H1 (cell line): ENCODE data around the gene TLE1. TPM values are rescaled to one million over a fixed set of nuclear protein-coding genes. Genes with fewer than 3 reads are reported as not detected.

Experiments used
- CTCF ChIA-PET: fragments of 300-600 bp; sonication (Branson Sonifier 250); formaldehyde crosslinking; loops from one replicate; lab custom pipeline; 2021; ENCODE audit not compliant: partially characterized antibody; lab: Charles Lee
- POLR2A ChIA-PET: fragments of 300-600 bp; sonication (Branson Sonifier 250); formaldehyde crosslinking; loops from one replicate; lab custom pipeline; 2021; ENCODE audit warnings: inconsistent platforms; ENCODE audit not compliant: partially characterized antibody; lab: Charles Lee
- DNase-seq, 2 experiments: peaks; one replicate each; pipeline versions ENCODE4 v3.0.0 to v3.0.0-alpha.2; 2010 to 2022; ENCODE audit warnings: low spot score in 2 of 2, low read depth in 1 of 2, mixed read lengths in 1 of 2
- FAIRE-seq: peaks from 2 replicates; lab custom pipeline; 2011; peaks lifted over from hg19 to GRCh38; lab: Jason Lieb, UNC
- H2AFZ ChIP-seq: 2 replicates; pipeline ENCODE4 v1.8.1; 2012; ENCODE audit warnings: low read length, inconsistent platforms
- H2AK5ac ChIP-seq: 2 replicates; pipeline ENCODE4 v1.6.1; 2013; ENCODE audit warnings: low read depth, low read length
- H2BK120ac ChIP-seq: replicated peaks from 2 replicates; pipeline ENCODE3; 2013; ENCODE audit warnings: low read depth, low read length, inconsistent platforms
- H2BK12ac ChIP-seq: 2 replicates; pipeline ENCODE4 v1.6.1; 2013; ENCODE audit warnings: low read depth, low read length
- H2BK15ac ChIP-seq: 2 replicates; pipeline ENCODE4 v1.6.1; 2013; ENCODE audit warnings: low read length
- H2BK20ac ChIP-seq: 2 replicates; pipeline ENCODE4 v1.6.1; 2013; ENCODE audit warnings: low read length
- H2BK5ac ChIP-seq: 2 replicates; pipeline ENCODE4 v1.6.1; 2013; ENCODE audit warnings: low read depth, low read length
- H3K14ac ChIP-seq: 2 replicates; pipeline ENCODE4 v1.6.1; 2013; ENCODE audit warnings: inconsistent platforms; ENCODE audit not compliant: insufficient read length
- H3K18ac ChIP-seq: 2 replicates; pipeline ENCODE4 v1.6.1; 2013; ENCODE audit warnings: low read length; ENCODE audit errors: extremely low read depth
- H3K23ac ChIP-seq: 2 replicates; pipeline ENCODE4 v1.6.1; 2013; ENCODE audit warnings: inconsistent platforms; ENCODE audit not compliant: insufficient read length
- H3K23me2 ChIP-seq: 2 replicates; pipeline ENCODE4 v1.6.1; 2013; ENCODE audit warnings: low read depth, low read length
- H3K27ac ChIP-seq: 2 replicates; pipeline ENCODE4 v1.6.1; 2011; ENCODE audit warnings: low read depth, low read length, inconsistent platforms
- H3K27me3 ChIP-seq, 4 experiments: replicated peaks in 1 of 4; 1 replicate in 1 of 4; 2 replicates in 3 of 4; pipeline versions ENCODE4 v1.6.1 to v1.8.1; 2011 to 2013; ENCODE audit warnings: low read length in 3 of 4, mild to moderate bottlenecking in 3 of 4, inconsistent platforms in 2 of 4, mixed read lengths in 2 of 4, moderate library complexity in 1 of 4; ENCODE audit not compliant: control insufficient read depth in 3 of 4, insufficient read depth in 3 of 4; ENCODE audit errors: extremely low read depth in 1 of 4
- H3K36me3 ChIP-seq, 4 experiments: 2 replicates each; pipeline versions ENCODE4 v1.6.1 to v1.8.1; 2011 to 2013; ENCODE audit warnings: mild to moderate bottlenecking in 4 of 4, low read length in 3 of 4, moderate library complexity in 2 of 4, control low read depth in 1 of 4, inconsistent platforms in 1 of 4; ENCODE audit not compliant: insufficient read depth in 4 of 4, control insufficient read depth in 2 of 4
- H3K4ac ChIP-seq: replicated peaks from 2 replicates; pipeline ENCODE3; 2013; ENCODE audit warnings: low read length, low read depth, mixed read lengths, inconsistent platforms; ENCODE audit not compliant: insufficient read length
- H3K4me1 ChIP-seq, 4 experiments: replicated peaks in 1 of 4; 1 replicate in 1 of 4; 2 replicates in 3 of 4; pipeline versions ENCODE4 v1.6.1 to v1.8.1; 2011 to 2013; ENCODE audit warnings: low read length in 3 of 4, inconsistent platforms in 2 of 4, mixed read lengths in 1 of 4; ENCODE audit not compliant: insufficient read depth in 4 of 4, control insufficient read depth in 3 of 4
- H3K4me2 ChIP-seq, 2 experiments: 2 replicates each; pipeline versions ENCODE4 v1.6.1 to v1.8.1; 2011 to 2013; ENCODE audit warnings: low read depth in 2 of 2, low read length in 2 of 2, control low read depth in 1 of 2, inconsistent platforms in 1 of 2, mild to moderate bottlenecking in 1 of 2; ENCODE audit not compliant: insufficient read depth in 1 of 2
- H3K4me3 ChIP-seq, 4 experiments: fragments of 200-600, 300-600 bp in 1 of 4; sonication (generic), shearing (Covaris generic), sonication (Bioruptor Twin) in 1 of 4; 2 replicates each; pipeline versions ENCODE4 v1.5.1 to v1.8.1; 2011 to 2016; ENCODE audit warnings: low read length in 4 of 4, low read depth in 3 of 4, control low read depth in 2 of 4, inconsistent platforms in 2 of 4, mild to moderate bottlenecking in 2 of 4, mixed read lengths in 1 of 4, moderate library complexity in 1 of 4; ENCODE audit not compliant: insufficient read depth in 2 of 4; ENCODE audit errors: extremely low read depth in 1 of 4
- H3K56ac ChIP-seq: replicated peaks from 2 replicates; pipeline ENCODE3; 2013; ENCODE audit warnings: low read depth, mild to moderate bottlenecking, mixed read lengths, low read length, inconsistent platforms; ENCODE audit not compliant: insufficient read length
- H3K79me1 ChIP-seq: 2 replicates; pipeline ENCODE4 v1.6.1; 2013; ENCODE audit warnings: low read depth, low read length, control low read depth
- H3K79me2 ChIP-seq, 2 experiments: 2 replicates each; pipeline versions ENCODE4 v1.6.1 to v1.8.1; 2012 to 2013; ENCODE audit warnings: low read length in 2 of 2, mild to moderate bottlenecking in 2 of 2, inconsistent platforms in 1 of 2; ENCODE audit not compliant: insufficient read depth in 2 of 2, control insufficient read depth in 1 of 2
- H3K9ac ChIP-seq, 4 experiments: replicated peaks in 1 of 4; 1 replicate in 1 of 4; 2 replicates in 3 of 4; pipeline versions ENCODE4 v1.6.1 to v1.8.1; 2011 to 2013; ENCODE audit warnings: low read depth in 3 of 4, low read length in 3 of 4, control low read depth in 2 of 4, mild to moderate bottlenecking in 2 of 4, moderate library complexity in 2 of 4, inconsistent platforms in 1 of 4; ENCODE audit errors: extremely low read depth in 1 of 4
- H3K9me3 ChIP-seq, 2 experiments: 2 replicates each; pipeline versions ENCODE4 v1.6.1 to v1.8.1; 2012 to 2013; ENCODE audit warnings: mild to moderate bottlenecking in 2 of 2, moderate library complexity in 2 of 2, control low read depth in 1 of 2, inconsistent platforms in 1 of 2, low read depth in 1 of 2, low read length in 1 of 2, mixed read lengths in 1 of 2; ENCODE audit not compliant: insufficient read depth in 2 of 2
- H4K20me1 ChIP-seq, 2 experiments: replicated peaks in 1 of 2; 2 replicates each; pipeline versions ENCODE3 to v1.8.1; 2011 to 2013; ENCODE audit warnings: inconsistent platforms in 2 of 2, low read length in 2 of 2, mild to moderate bottlenecking in 1 of 2; ENCODE audit not compliant: insufficient read depth in 2 of 2, control insufficient read depth in 1 of 2
- H4K5ac ChIP-seq: 2 replicates; pipeline ENCODE4 v1.6.1; 2013; ENCODE audit warnings: low read length, low read depth, mixed read lengths, inconsistent platforms; ENCODE audit not compliant: insufficient read length
- H4K8ac ChIP-seq: 2 replicates; pipeline ENCODE4 v1.8.0; 2013; ENCODE audit warnings: mild to moderate bottlenecking, moderate library complexity, low read length, inconsistent platforms; ENCODE audit not compliant: insufficient read depth; ENCODE audit errors: extremely low read depth
- H4K91ac ChIP-seq: replicated peaks from 2 replicates; pipeline ENCODE3; 2013; ENCODE audit warnings: low read length, mixed read lengths, inconsistent platforms; ENCODE audit not compliant: insufficient read length
- ASH2L ChIP-seq: fragments of 200-600, 300-600 bp; sonication (generic); IDR thresholded peaks from one replicate; pipeline ENCODE4 v1.7.1; 2017; ENCODE audit warnings: low read length
- BRCA1 ChIP-seq: IDR thresholded peaks from 2 replicates; pipeline ENCODE4 v1.6.1; 2012; ENCODE audit warnings: low read depth, low read length, improper control_type of control experiment
- EZH2 ChIP-seq: fragments of 200-600 bp; sonication (generic); IDR thresholded peaks from 2 replicates; pipeline ENCODE4 v1.7.1; 2012; ENCODE audit warnings: low read depth, mild to moderate bottlenecking, moderate library complexity, low read length, inconsistent platforms; ENCODE audit not compliant: severe bottlenecking
- GABPA ChIP-seq: IDR thresholded peaks from 2 replicates; pipeline ENCODE4 v1.6.1; 2011; ENCODE audit warnings: mild to moderate bottlenecking, low read length, moderate library complexity, borderline replicate concordance; ENCODE audit not compliant: insufficient read depth
- HDAC2 ChIP-seq, 2 experiments: fragments of 300-600 bp in 1 of 2; sonication (generic) in 1 of 2; IDR thresholded peaks; 2 replicates each; pipeline ENCODE4 v1.6.1; 2011 to 2012; ENCODE audit warnings: low read depth in 2 of 2, low read length in 2 of 2, mild to moderate bottlenecking in 2 of 2, moderate library complexity in 2 of 2, borderline replicate concordance in 1 of 2, inconsistent platforms in 1 of 2
- RNF2 ChIP-seq: fragments of 200-900, 300-1000 bp; sonication (generic); IDR thresholded peaks from 2 replicates; pipeline ENCODE4 v1.7.1; 2016; ENCODE audit warnings: borderline replicate concordance, low read depth, mild to moderate bottlenecking, antibody characterized with exemption, low read length; ENCODE audit not compliant: poor library complexity, severe bottlenecking; ENCODE audit errors: missing control alignments
- SP4 ChIP-seq: IDR thresholded peaks from 2 replicates; pipeline ENCODE4 v1.6.1; 2012; ENCODE audit warnings: low read length, inconsistent platforms
- SRF ChIP-seq: IDR thresholded peaks from 2 replicates; pipeline ENCODE4 v1.6.1; 2011; ENCODE audit warnings: mild to moderate bottlenecking, low read depth, low read length, moderate library complexity
- TBP ChIP-seq: IDR thresholded peaks from 2 replicates; pipeline ENCODE4 v1.6.1; 2011; ENCODE audit warnings: low read depth, low read length, improper control_type of control experiment
- TEAD4 ChIP-seq: IDR thresholded peaks from 2 replicates; pipeline ENCODE4 v1.6.1; 2012; ENCODE audit warnings: low read depth, low read length, inconsistent platforms, mixed read lengths
- ZNF274 ChIP-seq: IDR thresholded peaks from 2 replicates; pipeline ENCODE4 v1.7.0; 2012; ENCODE audit warnings: low read length, borderline replicate concordance; ENCODE audit errors: extremely low read depth
- WGBS, 2 experiments: shearing (Covaris generic) in 1 of 2; methylation state at CpG; one replicate each; pipeline versions ENCODE4 v1.1.6 to v1.1.7; 2013 to 2015; ENCODE audit warnings: low lambda C conversion rate in 2 of 2, mixed read lengths in 2 of 2, inconsistent platforms in 1 of 2, low coverage in 1 of 2, missing lambda C conversion rate in 1 of 2; ENCODE audit not compliant: insufficient replicate concordance in 2 of 2, insufficient coverage in 1 of 2, insufficient read length in 1 of 2; ENCODE audit errors: extremely low coverage in 1 of 2, missing lambda C conversion rate in 1 of 2; 5-methylcytosine and 5-hydroxymethylcytosine counted together
- polyA plus RNA-seq, 7 experiments: library from polyadenylated mRNA; depleted of rRNA in 3 of 7; stranded (reverse) in 5 of 7; unstranded in 2 of 7; fragments of >200 nt in 5 of 7; fragments of 200-250 nt in 2 of 7; gene quantifications; 1 replicate in 5 of 7; 2 replicates in 1 of 7; 4 replicates in 1 of 7; pipeline versions ENCODE4 v1.2.1 to v1.2.3, GENCODE V29; 2011 to 2013; ENCODE audit warnings: missing spikeins in 2 of 7, mixed read lengths in 2 of 7
- total RNA-seq: library from RNA; stranded (reverse); fragmentation: NEBNext Ultra II Directional; extraction: Animal tissue kit (Norgen Biotek cat#: 25700); gene quantifications from 2 replicates; pipeline ENCODE4 v1.2.1, GENCODE V29; 2021

TLE1 gene
- total and polyA plus RNA-seq, 2 of the 8 experiments (the other 6 are each of a cell fraction or from before 2014, with no cell fraction given) = 81.8 to 91.6 TPM

GRCh38 chr9:81608289-81608657 is 81.1 kb downstream of the TLE1 start:
- CTCF ChIA-PET = interaction anchor here (0.7 to 0.8 kb wide), 3 partner anchors 10 to 13 kb away, joined by 3 to 8 read pairs (median 3); no protein-coding TSS in a partner anchor
- H2BK5ac ChIP-seq = no peak overlapping the region
- no peak overlapping the region for H3K23ac ChIP-seq
- no peak overlapping the region for H2BK20ac ChIP-seq
- no peak overlapping the region for H2AK5ac ChIP-seq
- H4K20me1 ChIP-seq = peaks cover 6% of the 10 kb centered on the region in 2 experiments
- no peaks in the 10 kb centered on the region for H3K23me2 ChIP-seq
- no peak overlapping the region for H3K14ac ChIP-seq
- no peak overlapping the region for H4K91ac ChIP-seq
- no peak overlapping the region for H2AFZ ChIP-seq
- no peak overlapping the region for H2BK120ac ChIP-seq
- no peak overlapping the region for H3K56ac ChIP-seq
- WGBS, 2 experiments = 88% methylated on average over 4 of the region's 4 CpGs; no CpG with 5 or more reads in 1 of the 2 experiments
- no peak overlapping the region for H3K9ac ChIP-seq
- no peak overlapping the region for H2BK15ac ChIP-seq
- H2BK12ac ChIP-seq = no peak overlapping the region
- H3K4me3 ChIP-seq = no peak overlapping the region
- POLR2A ChIA-PET = interaction anchor here (0.6 to 0.9 kb wide), 2 partner anchors 16 to 76 kb away, joined by 3 read pairs; no protein-coding TSS in a partner anchor
- peaks cover 0 to 13% of the 10 kb centered on the region in 2 experiments; a peak in 1 of 4 replicates for H3K79me2 ChIP-seq
- no peaks in the 10 kb centered on the region for H3K4me1 ChIP-seq
- H4K5ac ChIP-seq = no peak overlapping the region
- H3K4me2 ChIP-seq = no peak overlapping the region
- FAIRE-seq (no peak), DNase-seq (no peak)
- H3K36me3 ChIP-seq = peaks cover 13 to 73% (median 55%) of the 10 kb centered on the region in 4 experiments
- H3K18ac ChIP-seq = no peak overlapping the region
- no peak overlapping the region for H3K4ac ChIP-seq
- H3K27ac ChIP-seq = no peak overlapping the region
- no peak overlapping the region for H4K8ac ChIP-seq
- H3K27me3 ChIP-seq = no peaks in the 10 kb centered on the region
- H3K79me1 ChIP-seq = no peaks in the 10 kb centered on the region; the same call in 1 of the 2 replicates
- H3K9me3 ChIP-seq = no peaks in the 10 kb centered on the region
- TF ChIP-seq ASH2L (no peak), TBP (no peak), ZNF274 (no peak), HDAC2 (IDR thresholded peaks at IDR 0.05; ENCODE audit: borderline replicate concordance in 1 of 2, low read depth in 2 of 2, low read length in 2 of 2) (no peak), RNF2 (no peak), EZH2 (no peak), SRF (no peak), BRCA1 (no peak), SP4 (no peak), TEAD4 (no peak), GABPA (no peak)
